Upper lobe of left lung (tissue), 4 donors: ENCODE measurements around the gene DUSP8.

ENCODE experiments used
- CTCF ChIP-seq, 6 experiments: fragments of 450-650 bp in 4 of 6; fragments of 200-600 bp in 2 of 6; sonication (generic) in 2 of 6; IDR thresholded peaks; one replicate each; pipeline ENCODE4 v1.5.1; 2016 to 2019; ENCODE audit warnings: antibody characterized with exemption in 6 of 6
- POLR2A ChIP-seq, 4 donors: fragments of 450-650 bp; IDR thresholded peaks; one replicate each; pipeline ENCODE4 v1.5.1; 2016 to 2017; ENCODE audit warnings: antibody characterized with exemption in 4 of 4, mild to moderate bottlenecking in 2 of 4
- POLR2AphosphoS5 ChIP-seq, 2 donors: sonication (generic); formaldehyde crosslinking; IDR thresholded peaks; one replicate each; pipeline ENCODE4 v1.5.1; 2017; ENCODE audit warnings: antibody characterized with exemption in 2 of 2

- TF ChIP-seq CTCF (IDR thresholded peaks at IDR 0.05) (no peak), POLR2A (IDR thresholded peaks at IDR 0.05) (no peak), POLR2AphosphoS5 (IDR thresholded peaks at IDR 0.05) (no peak)
Observed at GRCh38 chr11:1505480-1505879, 66.6 kb downstream of the DUSP8 start.
